SU-DHL-6 (cell line): ENCODE data around the gene ZFP1.

Source experiments
- H2AFZ ChIP-seq: fragments of 200-600 bp; sonication (generic); 2 replicates; pipeline ENCODE4 v1.6.1; 2014; ENCODE audit warnings: low read depth, mild to moderate bottlenecking, moderate library complexity, mixed read lengths, antibody characterized with exemption, low read length; ENCODE audit not compliant: severe bottlenecking
- H3F3A ChIP-seq: fragments of 200-600 bp; shearing (Covaris generic); 2 replicates; pipeline ENCODE4 v1.6.0; 2016; ENCODE audit warnings: antibody characterized with exemption, mild to moderate bottlenecking; ENCODE audit not compliant: insufficient read depth
- H3K27ac ChIP-seq: fragments of 200-600 bp; sonication (generic); 2 replicates; pipeline ENCODE4 v1.5.1; 2016; ENCODE audit warnings: low read depth, mild to moderate bottlenecking, low read length, moderate library complexity, mixed read lengths
- H3K27me3 ChIP-seq: fragments of 200-600 bp; sonication (generic), shearing (Covaris generic); 2 replicates; pipeline ENCODE4 v1.6.0; 2014; ENCODE audit warnings: mild to moderate bottlenecking, low read length
- H3K36me3 ChIP-seq: fragments of 200-600 bp; sonication (generic); 2 replicates; pipeline ENCODE4 v1.6.1; 2014; ENCODE audit warnings: mild to moderate bottlenecking, low read length, mixed read lengths
- H3K4me2 ChIP-seq: fragments of 300-600, 200-600 bp; shearing (Covaris generic), sonication (generic); 2 replicates; pipeline ENCODE4 v1.6.0; 2014; ENCODE audit warnings: low read length, low read depth, mild to moderate bottlenecking; ENCODE audit not compliant: poor library complexity, severe bottlenecking
- H3K4me3 ChIP-seq: fragments of 200-600 bp; sonication (generic); 2 replicates; pipeline ENCODE4 v1.5.1; 2014; ENCODE audit warnings: antibody characterized with exemption, low read length, mild to moderate bottlenecking, mixed read lengths; ENCODE audit not compliant: insufficient read depth, poor library complexity, severe bottlenecking
- H3K79me2 ChIP-seq: fragments of 200-600 bp; sonication (generic); 2 replicates; pipeline ENCODE4 v1.6.1; 2014; ENCODE audit warnings: mild to moderate bottlenecking, low read length, moderate library complexity; ENCODE audit not compliant: insufficient read depth
- H3K9ac ChIP-seq: fragments of 200-600 bp; sonication (generic); 2 replicates; pipeline ENCODE4 v1.7.0; 2014; ENCODE audit warnings: mild to moderate bottlenecking, low read length
- H3K9me2 ChIP-seq: fragments of 200-600 bp; sonication (generic); replicated peaks from 2 replicates; pipeline ENCODE4 v1.6.1; 2014; ENCODE audit warnings: low read length; ENCODE audit not compliant: insufficient read depth
- H3K9me3 ChIP-seq: fragments of 200-600 bp; sonication (generic); 2 replicates; pipeline ENCODE4 v1.6.1; 2014; ENCODE audit warnings: low read length, mixed read lengths; ENCODE audit not compliant: insufficient read depth
- H4K20me1 ChIP-seq: fragments of 200-600 bp; sonication (generic); 2 replicates; pipeline ENCODE4 v1.6.1; 2014; ENCODE audit warnings: low read depth, mild to moderate bottlenecking, antibody characterized with exemption, low read length, moderate library complexity, mixed read lengths
- CTCF ChIP-seq: fragments of 200-600 bp; sonication (generic); IDR thresholded peaks from one replicate; pipeline ENCODE4 v1.5.1; 2017; ENCODE audit warnings: antibody characterized with exemption, mild to moderate bottlenecking, low read length, moderate library complexity; ENCODE audit not compliant: insufficient read depth, poor library complexity, severe bottlenecking
- EZH2phosphoT487 ChIP-seq: fragments of 200-600 bp; sonication (generic), shearing (Covaris generic); conservative IDR thresholded peaks from 2 replicates; pipeline ENCODE4 v1.6.1; 2018; ENCODE audit warnings: mild to moderate bottlenecking, antibody characterized with exemption, low read length, moderate library complexity, mixed read lengths

Gene ZFP1

GRCh38 chr16:75148311-75149195, at the start of gene ZFP1:
TSS of gene ZFP1 (plus strand) at chr16:75148524. CDS start at chr16:75152952, 4,428 bp downstream.
- no peaks in the 10 kb centered on the region for H3K27me3 ChIP-seq
- peak within 1 kb of the TSS; percentile 99 for H3K4me3 ChIP-seq
- peak within 1 kb of the TSS; percentile 61 for H3K4me2 ChIP-seq
- H3K27ac ChIP-seq, result peak within 1 kb of the TSS; percentile 85
- H3K79me2 ChIP-seq, result peaks cover 47% of the 10 kb centered on the region
- no peak for TF ChIP-seq CTCF
- TF ChIP-seq EZH2phosphoT487, result no peak
- peak within 1 kb of the TSS; percentile 96 for H3K9ac ChIP-seq
- H3K9me2 ChIP-seq, result no peaks in the 10 kb centered on the region
- H3F3A ChIP-seq, result no peaks in the 10 kb centered on the region
- H3K9me3 ChIP-seq, result peaks cover 20% of the 10 kb centered on the region; the same call in 1 of the 2 replicates
- peaks cover 32% of the 10 kb centered on the region for H3K36me3 ChIP-seq
- H2AFZ ChIP-seq, result peak within 1 kb of the TSS; percentile 87
- no peaks in the 10 kb centered on the region for H4K20me1 ChIP-seq

GRCh38 chr16:75099075-75099667, 49.2 kb upstream of the ZFP1 start:
- Histone ChIP-seq H3K79me2 (no peaks in the 10 kb centered on the region), H3K9me3 (no peaks in the 10 kb centered on the region), H3K4me3 (no peak overlapping the region), H3K9me2 (no peaks in the 10 kb centered on the region), H2AFZ (no peak overlapping the region), H3K4me2 (no peak overlapping the region), H3K27me3 (no peaks in the 10 kb centered on the region), H4K20me1 (no peaks in the 10 kb centered on the region), H3K36me3 (no peaks in the 10 kb centered on the region), H3F3A (no peaks in the 10 kb centered on the region), H3K9ac (no peak overlapping the region), H3K27ac (no peak overlapping the region)
- TF ChIP-seq EZH2phosphoT487, result no peak
- no peak for TF ChIP-seq CTCF

- H3K27me3 ChIP-seq, result no peaks in the 10 kb centered on the region
- no peaks in the 10 kb centered on the region for H3K36me3 ChIP-seq
- H3F3A ChIP-seq, result no peaks in the 10 kb centered on the region
- no peaks in the 10 kb centered on the region for H3K9me2 ChIP-seq
- no peak overlapping the region for H3K27ac ChIP-seq
- TF ChIP-seq EZH2phosphoT487 (no peak), CTCF (no peak)
- no peak overlapping the region for H2AFZ ChIP-seq
- H3K9me3 ChIP-seq, result no peaks in the 10 kb centered on the region
- H3K4me2 ChIP-seq, result no peak overlapping the region
- no peak overlapping the region for H3K4me3 ChIP-seq
- H3K79me2 ChIP-seq, result no peaks in the 10 kb centered on the region
- no peak overlapping the region for H3K9ac ChIP-seq
- H4K20me1 ChIP-seq, result no peaks in the 10 kb centered on the region
Observed at GRCh38 chr16:75099738-75100602, 48.4 kb upstream of the ZFP1 start.
